GM23338 (cell line): ENCODE measurements around the gene PSMA1. TPM values are rescaled to one million over a fixed set of nuclear protein-coding genes. Genes with fewer than 3 reads are reported as not detected.

ENCODE experiments used
- ATAC-seq: fragments of 200-7000 bp; cut with Tn5 transposase; 3 replicates; pipeline ENCODE4 v1.9.1; 2020
- DNase-seq: peaks from one replicate; pipeline ENCODE4 v3.0.0-alpha.2; 2015; ENCODE audit warnings: low spot score
- H2AFZ ChIP-seq: fragments of 200-600 bp; sonication (generic); 2 replicates; pipeline ENCODE4 v1.8.0; 2016; ENCODE audit warnings: antibody characterized with exemption, mild to moderate bottlenecking, moderate library complexity
- H3F3A ChIP-seq: fragments of 200-600 bp; sonication (generic); replicated peaks from 2 replicates; pipeline ENCODE4 v1.8.0; 2017; ENCODE audit warnings: antibody characterized with exemption, mixed run types, low read depth
- H3K27ac ChIP-seq: fragments of 200-600 bp; sonication (generic); 2 replicates; pipeline ENCODE4 v1.6.1; 2016; ENCODE audit warnings: low read depth
- H3K27me3 ChIP-seq: fragments of 200-600 bp; sonication (generic); 2 replicates; pipeline ENCODE4 v1.8.0; 2016; ENCODE audit warnings: mild to moderate bottlenecking, mixed run types, moderate library complexity; ENCODE audit not compliant: insufficient read depth
- H3K36me3 ChIP-seq: fragments of 200-600 bp; sonication (generic); 2 replicates; pipeline ENCODE4 v1.8.0; 2016; ENCODE audit warnings: mild to moderate bottlenecking; ENCODE audit not compliant: insufficient read depth
- H3K4me1 ChIP-seq: fragments of 200-600 bp; sonication (generic); 2 replicates; pipeline ENCODE4 v1.8.0; 2016; ENCODE audit warnings: mild to moderate bottlenecking, moderate library complexity; ENCODE audit not compliant: insufficient read depth
- H3K4me2 ChIP-seq: fragments of 200-600 bp; sonication (generic); 2 replicates; pipeline ENCODE4 v1.7.1; 2017; ENCODE audit warnings: mixed run types
- H3K4me3 ChIP-seq: fragments of 200-600 bp; sonication (generic); 2 replicates; pipeline ENCODE4 v1.6.1; 2016; ENCODE audit warnings: mixed run types
- H3K79me2 ChIP-seq: fragments of 200-600 bp; sonication (generic); replicated peaks from 2 replicates; pipeline ENCODE4 v1.8.0; 2017; ENCODE audit warnings: mild to moderate bottlenecking; ENCODE audit not compliant: insufficient read depth
- H3K9me2 ChIP-seq: fragments of 200-600 bp; sonication (generic); 2 replicates; pipeline ENCODE4 v1.8.0; 2017; ENCODE audit not compliant: insufficient read depth
- H4K20me1 ChIP-seq: fragments of 200-600 bp; sonication (generic); replicated peaks from 2 replicates; pipeline ENCODE4 v1.8.0; 2017; ENCODE audit warnings: mild to moderate bottlenecking; ENCODE audit not compliant: insufficient read depth
- H3K27ac Mint-ChIP-seq: 2 replicates; pipeline ENCODE4 v1.8.0; 2020; ENCODE audit warnings: inconsistent platforms, mild to moderate bottlenecking, moderate library complexity, mixed read lengths
- H3K27me3 Mint-ChIP-seq: 3 replicates; pipeline ENCODE4 v1.8.0; 2022; ENCODE audit warnings: low read depth, mild to moderate bottlenecking, moderate library complexity, mixed read lengths, inconsistent platforms; ENCODE audit not compliant: insufficient read depth, poor library complexity
- H3K36me3 Mint-ChIP-seq: 3 replicates; pipeline ENCODE4 v1.8.0; 2021; ENCODE audit warnings: low read depth, mild to moderate bottlenecking, inconsistent platforms, moderate library complexity, mixed read lengths
- H3K4me1 Mint-ChIP-seq: 3 replicates; pipeline ENCODE4 v1.8.0; 2020; ENCODE audit warnings: mild to moderate bottlenecking, inconsistent platforms, mixed read lengths
- H3K4me3 Mint-ChIP-seq: 3 replicates; pipeline ENCODE4 v1.8.0; 2021; ENCODE audit warnings: moderate library complexity, mild to moderate bottlenecking, inconsistent platforms, mixed read lengths
- H3K9me3 Mint-ChIP-seq: 3 replicates; pipeline ENCODE4 v1.8.0; 2020; ENCODE audit warnings: moderate library complexity, mild to moderate bottlenecking, inconsistent platforms, mixed read lengths
- EZH2 ChIP-seq: fragments of 200-600 bp; sonication (generic); IDR thresholded peaks from one replicate; pipeline ENCODE4 v1.8.0; 2017; ENCODE audit warnings: antibody characterized with exemption, mild to moderate bottlenecking, low read depth; ENCODE audit not compliant: unreplicated experiment
- EZH2phosphoT487 ChIP-seq: fragments of 200-600 bp; sonication (generic); IDR thresholded peaks from one replicate; pipeline ENCODE4 v1.8.1; 2018; ENCODE audit warnings: antibody characterized with exemption; ENCODE audit not compliant: unreplicated experiment
- polyA plus RNA-seq: library from polyadenylated mRNA; unstranded; fragments of >200 nt; fragmentation: Nextera tagmentation; extraction: Ambion mirVana; gene quantifications from 2 replicates; pipeline ENCODE4 v1.2.1, GENCODE V29; 2016
- total RNA-seq: library from RNA; depleted of rRNA; stranded (reverse); fragments of >200 nt; shearing (Covaris generic); gene quantifications from 2 replicates; pipeline ENCODE4 v1.2.3, GENCODE V29; 2014
- TF ChIP-seq, protein P1 (sequence below): IDR thresholded peaks from 2 replicates; pipeline ENCODE4 v1.6.1; 2016; ENCODE audit warnings: antibody characterized with exemption
- TF ChIP-seq, protein P2 (sequence below): fragments of 250-450 bp; sonication (Bioruptor Pico); IDR thresholded peaks from 2 replicates; pipeline ENCODE4 v1.5.0; 2020; ENCODE audit warnings: mild to moderate bottlenecking, moderate library complexity
- TF ChIP-seq, protein P3 (sequence below): IDR thresholded peaks from one replicate; pipeline ENCODE4 v1.6.1; 2018; ENCODE audit warnings: antibody characterized with exemption; ENCODE audit not compliant: unreplicated experiment
- TF ChIP-seq, protein P4 (sequence below), 2 experiments: fragments of 200-600 bp in 1 of 2; sonication (generic) in 1 of 2; conservative IDR thresholded peaks; 2 replicates each; pipeline versions ENCODE4 v1.5.1 to v1.6.1; 2016 to 2017; ENCODE audit warnings: antibody characterized with exemption in 2 of 2, low read depth in 2 of 2, mild to moderate bottlenecking in 2 of 2, moderate library complexity in 1 of 2

PSMA1 gene
- total and polyA plus RNA-seq, 2 experiments from 2014 or later = 169 to 338 TPM

DNA sequence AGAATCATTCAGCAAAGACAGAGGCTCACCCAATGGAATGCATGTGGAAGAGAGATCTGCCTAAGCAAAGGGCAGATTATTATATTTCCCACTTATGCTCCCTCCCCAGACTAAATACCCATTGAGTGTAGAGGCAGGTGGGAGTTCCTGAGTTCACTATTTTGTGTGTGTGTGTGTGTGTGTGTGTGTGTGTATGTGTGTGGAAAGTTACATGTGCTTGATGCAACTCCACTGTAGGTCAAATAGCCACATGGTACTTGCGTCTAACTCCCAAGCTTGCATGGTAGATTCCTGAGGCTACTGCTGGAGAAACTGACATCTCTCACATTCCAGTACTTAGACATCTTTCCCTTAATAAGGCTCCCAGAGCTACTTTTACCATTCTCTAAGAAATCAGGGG lies 17.2 kb downstream of the PSMA1 start:
- no peaks in the 10 kb centered on the region for H3K27me3 ChIP-seq
- no peaks in the 10 kb centered on the region; the same call in 1 of the 2 replicates for H4K20me1 ChIP-seq
- Mint-ChIP-seq H3K9me3 (no peaks in the 10 kb centered on the region), H3K36me3 (peaks cover 36% of the 10 kb centered on the region), H3K4me1 (peaks cover 4% of the 10 kb centered on the region; the same call in 1 of the 3 replicates), H3K27ac (no peak overlapping the region), H3K27me3 (peaks cover 5% of the 10 kb centered on the region), H3K4me3 (no peak overlapping the region)
- peaks cover 28% of the 10 kb centered on the region for H3K36me3 ChIP-seq
- H3K4me1 ChIP-seq = no peaks in the 10 kb centered on the region
- TF ChIP-seq, protein P1, sequence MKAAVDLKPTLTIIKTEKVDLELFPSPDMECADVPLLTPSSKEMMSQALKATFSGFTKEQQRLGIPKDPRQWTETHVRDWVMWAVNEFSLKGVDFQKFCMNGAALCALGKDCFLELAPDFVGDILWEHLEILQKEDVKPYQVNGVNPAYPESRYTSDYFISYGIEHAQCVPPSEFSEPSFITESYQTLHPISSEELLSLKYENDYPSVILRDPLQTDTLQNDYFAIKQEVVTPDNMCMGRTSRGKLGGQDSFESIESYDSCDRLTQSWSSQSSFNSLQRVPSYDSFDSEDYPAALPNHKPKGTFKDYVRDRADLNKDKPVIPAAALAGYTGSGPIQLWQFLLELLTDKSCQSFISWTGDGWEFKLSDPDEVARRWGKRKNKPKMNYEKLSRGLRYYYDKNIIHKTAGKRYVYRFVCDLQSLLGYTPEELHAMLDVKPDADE = no peak
- TF ChIP-seq, protein P2, sequence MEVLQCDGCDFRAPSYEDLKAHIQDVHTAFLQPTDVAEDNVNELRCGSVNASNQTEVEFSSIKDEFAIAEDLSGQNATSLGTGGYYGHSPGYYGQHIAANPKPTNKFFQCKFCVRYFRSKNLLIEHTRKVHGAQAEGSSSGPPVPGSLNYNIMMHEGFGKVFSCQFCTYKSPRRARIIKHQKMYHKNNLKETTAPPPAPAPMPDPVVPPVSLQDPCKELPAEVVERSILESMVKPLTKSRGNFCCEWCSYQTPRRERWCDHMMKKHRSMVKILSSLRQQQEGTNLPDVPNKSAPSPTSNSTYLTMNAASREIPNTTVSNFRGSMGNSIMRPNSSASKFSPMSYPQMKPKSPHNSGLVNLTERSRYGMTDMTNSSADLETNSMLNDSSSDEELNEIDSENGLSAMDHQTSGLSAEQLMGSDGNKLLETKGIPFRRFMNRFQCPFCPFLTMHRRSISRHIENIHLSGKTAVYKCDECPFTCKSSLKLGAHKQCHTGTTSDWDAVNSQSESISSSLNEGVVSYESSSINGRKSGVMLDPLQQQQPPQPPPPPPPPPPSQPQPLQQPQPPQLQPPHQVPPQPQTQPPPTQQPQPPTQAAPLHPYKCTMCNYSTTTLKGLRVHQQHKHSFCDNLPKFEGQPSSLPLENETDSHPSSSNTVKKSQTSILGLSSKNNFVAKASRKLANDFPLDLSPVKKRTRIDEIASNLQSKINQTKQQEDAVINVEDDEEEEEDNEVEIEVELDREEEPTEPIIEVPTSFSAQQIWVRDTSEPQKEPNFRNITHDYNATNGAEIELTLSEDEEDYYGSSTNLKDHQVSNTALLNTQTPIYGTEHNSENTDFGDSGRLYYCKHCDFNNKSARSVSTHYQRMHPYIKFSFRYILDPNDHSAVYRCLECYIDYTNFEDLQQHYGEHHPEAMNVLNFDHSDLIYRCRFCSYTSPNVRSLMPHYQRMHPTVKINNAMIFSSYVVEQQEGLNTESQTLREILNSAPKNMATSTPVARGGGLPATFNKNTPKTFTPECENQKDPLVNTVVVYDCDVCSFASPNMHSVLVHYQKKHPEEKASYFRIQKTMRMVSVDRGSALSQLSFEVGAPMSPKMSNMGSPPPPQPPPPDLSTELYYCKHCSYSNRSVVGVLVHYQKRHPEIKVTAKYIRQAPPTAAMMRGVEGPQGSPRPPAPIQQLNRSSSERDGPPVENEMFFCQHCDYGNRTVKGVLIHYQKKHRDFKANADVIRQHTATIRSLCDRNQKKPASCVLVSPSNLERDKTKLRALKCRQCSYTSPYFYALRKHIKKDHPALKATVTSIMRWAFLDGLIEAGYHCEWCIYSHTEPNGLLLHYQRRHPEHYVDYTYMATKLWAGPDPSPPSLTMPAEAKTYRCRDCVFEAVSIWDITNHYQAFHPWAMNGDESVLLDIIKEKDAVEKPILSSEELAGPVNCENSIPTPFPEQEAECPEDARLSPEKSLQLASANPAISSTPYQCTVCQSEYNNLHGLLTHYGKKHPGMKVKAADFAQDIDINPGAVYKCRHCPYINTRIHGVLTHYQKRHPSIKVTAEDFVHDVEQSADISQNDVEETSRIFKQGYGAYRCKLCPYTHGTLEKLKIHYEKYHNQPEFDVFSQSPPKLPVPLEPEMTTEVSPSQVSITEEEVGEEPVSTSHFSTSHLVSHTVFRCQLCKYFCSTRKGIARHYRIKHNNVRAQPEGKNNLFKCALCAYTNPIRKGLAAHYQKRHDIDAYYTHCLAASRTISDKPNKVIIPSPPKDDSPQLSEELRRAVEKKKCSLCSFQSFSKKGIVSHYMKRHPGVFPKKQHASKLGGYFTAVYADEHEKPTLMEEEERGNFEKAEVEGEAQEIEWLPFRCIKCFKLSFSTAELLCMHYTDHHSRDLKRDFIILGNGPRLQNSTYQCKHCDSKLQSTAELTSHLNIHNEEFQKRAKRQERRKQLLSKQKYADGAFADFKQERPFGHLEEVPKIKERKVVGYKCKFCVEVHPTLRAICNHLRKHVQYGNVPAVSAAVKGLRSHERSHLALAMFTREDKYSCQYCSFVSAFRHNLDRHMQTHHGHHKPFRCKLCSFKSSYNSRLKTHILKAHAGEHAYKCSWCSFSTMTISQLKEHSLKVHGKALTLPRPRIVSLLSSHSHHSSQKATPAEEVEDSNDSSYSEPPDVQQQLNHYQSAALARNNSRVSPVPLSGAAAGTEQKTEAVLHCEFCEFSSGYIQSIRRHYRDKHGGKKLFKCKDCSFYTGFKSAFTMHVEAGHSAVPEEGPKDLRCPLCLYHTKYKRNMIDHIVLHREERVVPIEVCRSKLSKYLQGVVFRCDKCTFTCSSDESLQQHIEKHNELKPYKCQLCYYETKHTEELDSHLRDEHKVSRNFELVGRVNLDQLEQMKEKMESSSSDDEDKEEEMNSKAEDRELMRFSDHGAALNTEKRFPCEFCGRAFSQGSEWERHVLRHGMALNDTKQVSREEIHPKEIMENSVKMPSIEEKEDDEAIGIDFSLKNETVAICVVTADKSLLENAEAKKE (CRISPR knock-in tag) = no peak
- TF ChIP-seq, protein P3, sequence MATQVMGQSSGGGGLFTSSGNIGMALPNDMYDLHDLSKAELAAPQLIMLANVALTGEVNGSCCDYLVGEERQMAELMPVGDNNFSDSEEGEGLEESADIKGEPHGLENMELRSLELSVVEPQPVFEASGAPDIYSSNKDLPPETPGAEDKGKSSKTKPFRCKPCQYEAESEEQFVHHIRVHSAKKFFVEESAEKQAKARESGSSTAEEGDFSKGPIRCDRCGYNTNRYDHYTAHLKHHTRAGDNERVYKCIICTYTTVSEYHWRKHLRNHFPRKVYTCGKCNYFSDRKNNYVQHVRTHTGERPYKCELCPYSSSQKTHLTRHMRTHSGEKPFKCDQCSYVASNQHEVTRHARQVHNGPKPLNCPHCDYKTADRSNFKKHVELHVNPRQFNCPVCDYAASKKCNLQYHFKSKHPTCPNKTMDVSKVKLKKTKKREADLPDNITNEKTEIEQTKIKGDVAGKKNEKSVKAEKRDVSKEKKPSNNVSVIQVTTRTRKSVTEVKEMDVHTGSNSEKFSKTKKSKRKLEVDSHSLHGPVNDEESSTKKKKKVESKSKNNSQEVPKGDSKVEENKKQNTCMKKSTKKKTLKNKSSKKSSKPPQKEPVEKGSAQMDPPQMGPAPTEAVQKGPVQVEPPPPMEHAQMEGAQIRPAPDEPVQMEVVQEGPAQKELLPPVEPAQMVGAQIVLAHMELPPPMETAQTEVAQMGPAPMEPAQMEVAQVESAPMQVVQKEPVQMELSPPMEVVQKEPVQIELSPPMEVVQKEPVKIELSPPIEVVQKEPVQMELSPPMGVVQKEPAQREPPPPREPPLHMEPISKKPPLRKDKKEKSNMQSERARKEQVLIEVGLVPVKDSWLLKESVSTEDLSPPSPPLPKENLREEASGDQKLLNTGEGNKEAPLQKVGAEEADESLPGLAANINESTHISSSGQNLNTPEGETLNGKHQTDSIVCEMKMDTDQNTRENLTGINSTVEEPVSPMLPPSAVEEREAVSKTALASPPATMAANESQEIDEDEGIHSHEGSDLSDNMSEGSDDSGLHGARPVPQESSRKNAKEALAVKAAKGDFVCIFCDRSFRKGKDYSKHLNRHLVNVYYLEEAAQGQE = no peak
- no peak for TF ChIP-seq EZH2phosphoT487
- TF ChIP-seq EZH2 = no peak
- TF ChIP-seq, protein P4, sequence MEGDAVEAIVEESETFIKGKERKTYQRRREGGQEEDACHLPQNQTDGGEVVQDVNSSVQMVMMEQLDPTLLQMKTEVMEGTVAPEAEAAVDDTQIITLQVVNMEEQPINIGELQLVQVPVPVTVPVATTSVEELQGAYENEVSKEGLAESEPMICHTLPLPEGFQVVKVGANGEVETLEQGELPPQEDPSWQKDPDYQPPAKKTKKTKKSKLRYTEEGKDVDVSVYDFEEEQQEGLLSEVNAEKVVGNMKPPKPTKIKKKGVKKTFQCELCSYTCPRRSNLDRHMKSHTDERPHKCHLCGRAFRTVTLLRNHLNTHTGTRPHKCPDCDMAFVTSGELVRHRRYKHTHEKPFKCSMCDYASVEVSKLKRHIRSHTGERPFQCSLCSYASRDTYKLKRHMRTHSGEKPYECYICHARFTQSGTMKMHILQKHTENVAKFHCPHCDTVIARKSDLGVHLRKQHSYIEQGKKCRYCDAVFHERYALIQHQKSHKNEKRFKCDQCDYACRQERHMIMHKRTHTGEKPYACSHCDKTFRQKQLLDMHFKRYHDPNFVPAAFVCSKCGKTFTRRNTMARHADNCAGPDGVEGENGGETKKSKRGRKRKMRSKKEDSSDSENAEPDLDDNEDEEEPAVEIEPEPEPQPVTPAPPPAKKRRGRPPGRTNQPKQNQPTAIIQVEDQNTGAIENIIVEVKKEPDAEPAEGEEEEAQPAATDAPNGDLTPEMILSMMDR (conservative IDR thresholded peaks at IDR 0.05; ENCODE audit: low read depth in 2 of 2) = no peak
- no peaks in the 10 kb centered on the region for H3F3A ChIP-seq
- no peak overlapping the region for H3K4me3 ChIP-seq
- no peak overlapping the region for H3K27ac ChIP-seq
- H3K9me2 ChIP-seq = no peaks in the 10 kb centered on the region
- H3K79me2 ChIP-seq = peaks cover 12% of the 10 kb centered on the region
- DNase-seq = no peak
- H2AFZ ChIP-seq = no peak overlapping the region
- H3K4me2 ChIP-seq = no peak overlapping the region
- ATAC-seq = no peak
